GM12892 (cell line): ENCODE measurements around the gene CCDC154.

ENCODE experiments used
- DNase-seq: peaks from one replicate; pipeline ENCODE4 v3.0.0; 2011; ENCODE audit not compliant: insufficient read length
- FAIRE-seq: peaks from 2 replicates; lab custom pipeline; 2011; peaks lifted over from hg19 to GRCh38; lab: Jason Lieb, UNC
- POLR2A ChIP-seq: IDR thresholded peaks from 2 replicates; pipeline ENCODE4 v1.6.1; 2011; ENCODE audit warnings: low read depth, low read length, control low read depth
- POLR2AphosphoS5 ChIP-seq: IDR thresholded peaks from 2 replicates; pipeline ENCODE4 v1.6.1; 2011; ENCODE audit warnings: low read depth, low read length, control low read depth
- TAF1 ChIP-seq: IDR thresholded peaks from 2 replicates; pipeline ENCODE4 v1.6.1; 2011; ENCODE audit warnings: low read depth, mild to moderate bottlenecking, control low read depth, low read length, borderline replicate concordance

The CCDC154 gene

GRCh38 chr16:1438229-1439057 lies 5.9 kb downstream of the CCDC154 start:
- no peak for TF ChIP-seq TAF1
- no peak for TF ChIP-seq POLR2AphosphoS5
- TF ChIP-seq POLR2A = no peak
- no peak for FAIRE-seq

GRCh38 chr16:1437606-1438005 lies 6.8 kb downstream of the CCDC154 start:
- no peak for TF ChIP-seq POLR2AphosphoS5
- TF ChIP-seq TAF1 = no peak
- no peak for TF ChIP-seq POLR2A
- FAIRE-seq = no peak
- DNase-seq = no peak

More at GRCh38 chr16:1438229-1439057, 5.9 kb downstream of the CCDC154 start:
- DNase-seq = no peak

DNA sequence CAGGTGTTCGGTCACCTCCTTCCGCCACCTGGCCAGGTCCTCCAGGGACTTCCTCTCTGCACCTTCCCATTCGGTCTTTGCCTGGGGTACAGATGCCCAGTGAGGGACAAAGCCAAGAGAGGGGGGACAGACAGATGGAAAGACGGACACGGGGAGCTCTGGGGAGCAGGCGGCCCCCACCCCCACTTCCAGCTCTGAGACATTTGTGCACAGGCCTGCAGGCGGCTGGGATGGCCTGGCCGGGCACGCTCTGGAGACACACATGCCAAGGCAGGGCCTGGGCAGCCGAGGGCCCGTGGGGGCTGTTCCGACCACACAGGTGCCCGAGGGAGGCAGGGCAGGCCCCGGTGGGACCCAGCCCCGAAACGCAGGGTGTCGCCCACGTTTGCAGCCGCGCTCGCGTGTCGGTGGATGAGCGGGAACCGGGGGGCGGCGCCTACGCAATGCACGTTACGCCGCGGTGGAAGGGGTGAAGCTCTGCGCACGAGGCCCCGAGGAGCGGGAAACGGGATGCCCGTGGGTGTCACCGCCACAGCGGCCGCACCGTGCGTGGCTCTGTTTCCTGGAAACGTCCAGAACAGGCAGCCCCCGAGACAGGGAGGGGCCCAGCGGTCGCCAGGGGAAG lies 7.5 kb downstream of the CCDC154 start:
- no peak for TF ChIP-seq TAF1
- no peak for TF ChIP-seq POLR2A
- no peak for TF ChIP-seq POLR2AphosphoS5
- no peak for DNase-seq
- no peak for FAIRE-seq

DNA sequence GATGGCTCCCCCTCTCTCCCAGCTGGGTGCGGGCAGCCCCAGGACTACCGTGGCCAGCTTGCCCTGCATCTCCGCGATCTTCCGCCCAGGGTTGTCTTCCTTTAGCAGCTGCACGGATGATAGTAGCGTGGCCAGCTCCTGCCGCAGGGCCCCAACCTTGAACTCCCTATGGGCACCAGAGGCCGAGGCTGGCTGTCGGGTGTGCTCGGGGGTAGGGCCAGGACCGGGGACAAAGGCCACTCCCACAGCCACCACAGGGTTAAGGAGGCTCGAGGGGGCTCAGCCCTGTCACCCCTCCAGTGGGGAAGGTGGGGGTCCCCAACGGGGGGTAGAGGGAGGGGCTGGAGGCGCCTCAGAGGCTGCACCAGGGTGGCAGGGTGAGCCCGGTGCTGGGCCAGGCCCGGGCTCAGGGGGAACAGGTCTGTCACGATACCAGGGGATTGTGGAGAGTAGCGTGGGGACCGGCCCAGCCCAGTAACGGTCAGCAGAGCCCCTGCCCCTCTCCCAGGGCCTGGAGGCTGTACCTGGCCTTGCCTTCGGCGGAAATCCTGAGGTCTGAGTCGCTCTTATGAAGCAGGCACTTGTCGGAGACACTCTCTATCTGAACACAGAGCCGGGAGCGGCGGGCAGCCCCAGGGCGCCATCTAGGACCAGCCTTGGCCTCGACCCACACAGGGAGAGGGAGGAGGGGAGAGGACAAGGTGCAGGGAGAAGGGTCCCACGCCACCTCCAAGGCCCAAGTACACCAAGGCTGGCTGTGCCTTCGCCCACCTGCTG lies 8.2 kb downstream of the CCDC154 start:
- TF ChIP-seq POLR2A (no peak), TAF1 (no peak), POLR2AphosphoS5 (no peak)
- no peak for FAIRE-seq
- DNase-seq = no peak

DNA sequence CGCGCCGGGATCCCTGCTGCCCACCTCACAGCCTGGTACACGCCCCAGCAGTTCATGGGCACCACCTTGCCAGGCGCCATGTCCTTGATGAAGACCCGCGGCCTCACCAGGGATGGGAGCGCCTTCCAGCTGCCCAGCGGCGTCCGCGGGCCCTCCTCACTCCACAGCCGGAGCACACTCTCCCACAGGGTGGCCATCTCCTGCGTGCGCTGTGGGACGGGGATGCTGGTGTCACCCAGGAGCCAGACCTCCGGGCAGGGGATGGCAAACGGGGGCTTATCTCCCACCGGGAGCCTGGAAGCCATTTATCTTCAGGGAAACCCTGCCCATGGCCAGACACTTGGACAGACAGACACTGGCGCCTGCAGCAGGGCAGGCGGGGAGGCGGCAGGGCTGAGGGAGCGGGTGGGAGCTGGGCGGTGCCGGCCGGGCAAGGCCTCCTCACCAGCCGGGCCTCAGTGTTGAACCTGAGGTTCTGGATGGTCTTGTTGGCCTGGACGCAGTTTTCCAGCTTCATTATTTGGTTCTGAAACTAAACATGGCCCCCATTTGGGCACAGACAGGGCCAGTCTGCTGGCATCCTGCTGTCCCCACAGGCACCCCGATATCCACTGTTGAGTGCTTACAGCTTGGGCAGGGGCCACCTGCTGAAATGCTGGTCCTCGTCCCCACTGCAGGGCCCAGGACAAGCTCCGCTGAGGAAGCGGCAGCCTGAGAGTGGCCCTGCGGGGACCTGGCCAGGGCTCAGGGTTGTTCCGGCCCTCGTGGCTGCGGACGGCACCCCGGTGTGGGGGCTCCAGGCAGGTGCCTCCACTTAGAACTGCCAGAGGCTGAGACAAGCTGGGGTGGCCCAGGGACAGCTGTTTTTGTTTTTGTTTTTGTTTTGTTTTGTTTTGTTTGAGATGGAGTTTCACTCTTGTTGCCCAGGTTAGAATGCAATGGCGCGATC lies 9.4 kb downstream of the CCDC154 start:
- no peak for TF ChIP-seq POLR2AphosphoS5
- no peak for TF ChIP-seq TAF1
- TF ChIP-seq POLR2A = no peak
- DNase-seq (no peak), FAIRE-seq (no peak)

DNA sequence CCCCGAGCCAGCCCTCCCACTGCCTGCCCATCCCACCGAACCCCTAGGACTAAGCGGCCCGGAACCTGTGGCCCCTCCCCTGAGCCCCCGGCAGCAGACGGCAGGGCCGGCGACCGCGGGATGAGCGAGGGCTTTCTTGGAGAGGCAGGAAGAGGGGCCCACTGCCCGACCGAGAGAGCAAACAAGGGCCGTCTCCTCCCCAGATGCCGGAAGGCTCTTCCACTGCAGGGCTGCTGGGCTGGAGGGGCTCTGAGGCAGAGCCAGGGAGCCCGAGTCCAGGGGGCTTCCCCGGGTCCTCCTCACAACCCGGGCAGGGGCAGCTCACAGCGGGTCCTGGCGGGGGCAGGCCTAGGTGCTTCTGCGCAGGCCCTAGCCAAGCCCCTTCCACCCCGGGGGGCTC lies 10.6 kb downstream of the CCDC154 start:
- no peak for DNase-seq
- TF ChIP-seq TAF1 (no peak), POLR2A (no peak), POLR2AphosphoS5 (no peak)
- FAIRE-seq = no peak

- TF ChIP-seq POLR2AphosphoS5 (no peak), POLR2A (no peak), TAF1 (no peak)
- FAIRE-seq = no peak
- no peak for DNase-seq
Observed at GRCh38 chr16:1433263-1433560, 11.1 kb downstream of the CCDC154 start.

GRCh38 chr16:1432388-1433262 lies 11.7 kb downstream of the CCDC154 start:
- DNase-seq (no peak), FAIRE-seq (no peak)
- TF ChIP-seq TAF1 = no peak
- TF ChIP-seq POLR2A = no peak
- no peak for TF ChIP-seq POLR2AphosphoS5

DNA sequence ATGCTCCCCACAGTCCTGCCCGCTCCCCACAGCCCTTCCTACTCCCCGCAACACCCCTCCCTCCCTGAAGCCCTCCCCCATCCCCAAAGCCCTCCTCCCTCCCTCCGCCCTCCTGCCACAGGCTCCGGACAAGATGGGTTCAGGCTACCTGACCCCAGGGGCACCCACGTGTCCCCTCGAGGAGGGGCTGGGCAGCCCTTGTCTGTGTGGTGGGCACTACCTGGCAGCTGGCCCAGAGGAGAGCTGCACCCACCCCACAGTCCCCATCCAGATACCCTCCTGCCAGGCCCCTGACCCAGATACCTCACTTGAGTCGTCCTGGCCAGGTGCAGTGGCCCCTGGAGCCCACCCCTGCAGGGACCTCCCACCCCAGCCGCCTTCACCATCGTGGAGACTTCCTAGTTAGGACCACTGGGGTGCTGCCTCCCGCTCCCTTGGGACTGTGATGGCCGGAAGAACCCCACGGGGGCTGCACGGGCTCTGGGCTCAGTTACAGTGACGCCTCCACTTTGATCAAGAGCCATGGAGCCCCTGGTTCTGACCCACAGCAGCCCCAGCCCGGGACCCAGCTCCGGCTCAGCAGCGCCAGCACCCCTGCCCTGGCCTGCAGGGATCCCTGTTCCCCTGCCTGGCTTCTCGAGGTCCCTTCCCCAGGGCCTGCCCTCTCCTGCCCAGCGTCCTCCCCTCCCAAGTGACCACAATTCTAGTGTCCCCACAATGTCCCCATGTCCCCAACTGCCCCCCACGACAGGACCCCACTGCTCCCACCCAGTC lies 12.7 kb downstream of the CCDC154 start:
- DNase-seq (no peak), FAIRE-seq (no peak)
- TF ChIP-seq TAF1 (no peak), POLR2AphosphoS5 (no peak), POLR2A (no peak)
